ENCODE data around the gene CAPS. TPM values are rescaled to one million over a fixed set of nuclear protein-coding genes. Genes with fewer than 3 reads are reported as not detected.
"Not testable (repeated sequence)": the region's sequence is repeated elsewhere in the genome, so short reads cannot be mapped to it uniquely, and the experiment has no call there.

CAPS gene
- 0.73 and 1.9 TPM in 2 replicates for total RNA-seq (2014; rRNA removed; shearing (Covaris generic))

GRCh38 chr19:5913739-5914357 lies at the start of gene CAPS:
Gene CAPS, plus strand, starts transcription at chr19:5914254. Its CDS starts 153 bp downstream, at chr19:5914407.
- Histone ChIP-seq H3K4me1 (peaks cover 16% of the 10 kb centered on the region), H3K36me3 (peaks cover 15% of the 10 kb centered on the region), H3K9me3 (replicated peaks) (no peaks in the 10 kb centered on the region), H3K27ac (no peak within 1 kb of the TSS), H3K4me3 (no peak within 1 kb of the TSS), H3K27me3 (no peaks in the 10 kb centered on the region)
- no peak for DNase-seq

- H3K27me3 ChIP-seq = no peaks in the 10 kb centered on the region
- no peak overlapping the region for H3K27ac ChIP-seq
- peaks cover 9% of the 10 kb centered on the region for H3K4me1 ChIP-seq
- no peak overlapping the region for H3K4me3 ChIP-seq
- H3K36me3 ChIP-seq = no peaks in the 10 kb centered on the region
- H3K9me3 ChIP-seq (replicated peaks) = no peaks in the 10 kb centered on the region
- DNase-seq = no peak
Observed at GRCh38 chr19:5864725-5865486, 49.1 kb upstream of the CAPS start.

GRCh38 chr19:5865772-5866171 lies 48.3 kb upstream of the CAPS start:
- H3K9me3 ChIP-seq (replicated peaks) = no peaks in the 10 kb centered on the region
- no peaks in the 10 kb centered on the region for H3K27me3 ChIP-seq
- peaks cover 9% of the 10 kb centered on the region for H3K4me1 ChIP-seq
- no peak overlapping the region for H3K27ac ChIP-seq
- no peak overlapping the region for H3K4me3 ChIP-seq
- DNase-seq = no peak
- H3K36me3 ChIP-seq = no peaks in the 10 kb centered on the region

- Histone ChIP-seq H3K27ac (no peak overlapping the region), H3K27me3 (no peaks in the 10 kb centered on the region)
- DNase-seq = no peak
Observed at GRCh38 chr19:5867201-5868136, 46.6 kb upstream of the CAPS start.

GRCh38 chr19:5870986-5871394 lies 43.1 kb upstream of the CAPS start:
- Histone ChIP-seq H3K36me3 (no peaks in the 10 kb centered on the region), H3K9me3 (replicated peaks) (no peaks in the 10 kb centered on the region), H3K27ac (no peak overlapping the region), H3K27me3 (no peaks in the 10 kb centered on the region), H3K4me3 (no peak overlapping the region), H3K4me1 (peaks cover 3% of the 10 kb centered on the region; the same call in 1 of the 2 replicates)
- no peak for DNase-seq

More at GRCh38 chr19:5867201-5868136, 46.6 kb upstream of the CAPS start:
- Histone ChIP-seq H3K4me1 (peaks cover 5% of the 10 kb centered on the region), H3K36me3 (no peaks in the 10 kb centered on the region), H3K4me3 (no peak overlapping the region), H3K9me3 (replicated peaks) (no peaks in the 10 kb centered on the region)

- no peak for DNase-seq
- Histone ChIP-seq H3K4me3 (no peak overlapping the region), H3K27me3 (no peaks in the 10 kb centered on the region), H3K4me1 (peaks cover 27% of the 10 kb centered on the region), H3K9me3 (replicated peaks) (no peaks in the 10 kb centered on the region), H3K27ac (no peak overlapping the region), H3K36me3 (no peaks in the 10 kb centered on the region)
Observed at GRCh38 chr19:5873617-5874199, 40.3 kb upstream of the CAPS start.

- DNase-seq = not testable (repeated sequence)
- peaks cover 34% of the 10 kb centered on the region for H3K4me1 ChIP-seq
Observed at GRCh38 chr19:5874496-5874895, 39.6 kb upstream of the CAPS start.

GRCh38 chr19:5877427-5877826 lies 36.6 kb upstream of the CAPS start:
- Histone ChIP-seq H3K4me3 (no peak overlapping the region), H3K27ac (peak overlapping the region; percentile 81), H3K27me3 (no peaks in the 10 kb centered on the region), H3K9me3 (replicated peaks) (no peaks in the 10 kb centered on the region), H3K36me3 (no peaks in the 10 kb centered on the region), H3K4me1 (peaks cover 52% of the 10 kb centered on the region)
- peak in 1 of 2 experiments; percentile 39 for DNase-seq

More at GRCh38 chr19:5874496-5874895, 39.6 kb upstream of the CAPS start:
- H3K4me3 ChIP-seq; H3K27me3 ChIP-seq; H3K27ac ChIP-seq; H3K36me3 ChIP-seq; H3K9me3 ChIP-seq (replicated peaks): not testable (repeated sequence)

GRCh38 chr19:5877882-5878281 lies 36.2 kb upstream of the CAPS start:
- Histone ChIP-seq H3K9me3 (replicated peaks) (no peaks in the 10 kb centered on the region), H3K36me3 (no peaks in the 10 kb centered on the region), H3K27me3 (no peaks in the 10 kb centered on the region), H3K4me1 (peaks cover 55% of the 10 kb centered on the region), H3K27ac (peak overlapping the region; percentile 81), H3K4me3 (no peak overlapping the region)
- peak; percentile 50 to 77 for DNase-seq

- H3K4me1 ChIP-seq = peaks cover 55% of the 10 kb centered on the region
- no peaks in the 10 kb centered on the region for H3K27me3 ChIP-seq
- H3K36me3 ChIP-seq = no peaks in the 10 kb centered on the region
- H3K9me3 ChIP-seq (replicated peaks) = no peaks in the 10 kb centered on the region
- DNase-seq = no peak
- no peak overlapping the region for H3K27ac ChIP-seq
- H3K4me3 ChIP-seq = no peak overlapping the region
Observed at GRCh38 chr19:5880196-5880595, 33.9 kb upstream of the CAPS start.

- Histone ChIP-seq H3K27me3 (no peaks in the 10 kb centered on the region), H3K4me3 (no peak overlapping the region), H3K27ac (peak overlapping the region; percentile 10; the same call in 1 of the 2 replicates), H3K9me3 (replicated peaks) (no peaks in the 10 kb centered on the region), H3K4me1 (peaks cover 55% of the 10 kb centered on the region), H3K36me3 (no peaks in the 10 kb centered on the region)
- DNase-seq = peak; percentile 84 to 86
Observed at GRCh38 chr19:5880604-5881078, 33.4 kb upstream of the CAPS start.

- no peaks in the 10 kb centered on the region for H3K9me3 ChIP-seq (replicated peaks)
- peaks cover 46% of the 10 kb centered on the region for H3K4me1 ChIP-seq
- H3K27me3 ChIP-seq = no peaks in the 10 kb centered on the region
- peak in 1 of 2 experiments; percentile 30 for DNase-seq
- H3K36me3 ChIP-seq = no peaks in the 10 kb centered on the region
- no peak overlapping the region; the same call in 1 of the 2 replicates for H3K27ac ChIP-seq
- H3K4me3 ChIP-seq = no peak overlapping the region
Observed at GRCh38 chr19:5881543-5882299, 32.3 kb upstream of the CAPS start.

GRCh38 chr19:5882421-5882968 lies 31.6 kb upstream of the CAPS start:
- Histone ChIP-seq H3K4me1 (peaks cover 39% of the 10 kb centered on the region), H3K27ac (no peak overlapping the region; the same call in 1 of the 2 replicates), H3K36me3 (no peaks in the 10 kb centered on the region), H3K4me3 (no peak overlapping the region), H3K9me3 (replicated peaks) (no peaks in the 10 kb centered on the region), H3K27me3 (no peaks in the 10 kb centered on the region)
- peak in 1 of 2 experiments; percentile 41 for DNase-seq
